GM12874 (cell line): ENCODE measurements around the gene WIPF3.

Source experiments
- TF ChIP-seq, protein P1 (sequence below): IDR thresholded peaks from 2 replicates; pipeline ENCODE4 v1.5.1; 2011; ENCODE audit warnings: low read depth, mild to moderate bottlenecking, control low read depth, low read length, moderate library complexity; ENCODE audit not compliant: insufficient read depth

Gene WIPF3, protein sequence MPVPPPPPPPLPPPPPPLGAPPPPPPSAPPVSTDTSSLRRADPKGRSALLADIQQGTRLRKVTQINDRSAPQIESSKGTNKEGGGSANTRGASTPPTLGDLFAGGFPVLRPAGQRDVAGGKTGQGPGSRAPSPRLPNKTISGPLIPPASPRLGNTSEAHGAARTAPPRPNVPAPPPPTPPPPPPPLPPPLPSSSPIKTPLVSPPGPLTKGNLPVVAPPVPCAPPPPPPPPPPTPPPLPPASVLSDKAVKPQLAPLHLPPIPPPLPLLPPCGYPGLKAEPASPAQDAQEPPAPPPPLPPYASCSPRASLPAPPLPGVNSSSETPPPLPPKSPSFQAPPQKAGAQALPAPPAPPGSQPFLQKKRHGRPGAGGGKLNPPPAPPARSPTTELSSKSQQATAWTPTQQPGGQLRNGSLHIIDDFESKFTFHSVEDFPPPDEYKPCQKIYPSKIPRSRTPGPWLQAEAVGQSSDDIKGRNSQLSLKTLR

DNA sequence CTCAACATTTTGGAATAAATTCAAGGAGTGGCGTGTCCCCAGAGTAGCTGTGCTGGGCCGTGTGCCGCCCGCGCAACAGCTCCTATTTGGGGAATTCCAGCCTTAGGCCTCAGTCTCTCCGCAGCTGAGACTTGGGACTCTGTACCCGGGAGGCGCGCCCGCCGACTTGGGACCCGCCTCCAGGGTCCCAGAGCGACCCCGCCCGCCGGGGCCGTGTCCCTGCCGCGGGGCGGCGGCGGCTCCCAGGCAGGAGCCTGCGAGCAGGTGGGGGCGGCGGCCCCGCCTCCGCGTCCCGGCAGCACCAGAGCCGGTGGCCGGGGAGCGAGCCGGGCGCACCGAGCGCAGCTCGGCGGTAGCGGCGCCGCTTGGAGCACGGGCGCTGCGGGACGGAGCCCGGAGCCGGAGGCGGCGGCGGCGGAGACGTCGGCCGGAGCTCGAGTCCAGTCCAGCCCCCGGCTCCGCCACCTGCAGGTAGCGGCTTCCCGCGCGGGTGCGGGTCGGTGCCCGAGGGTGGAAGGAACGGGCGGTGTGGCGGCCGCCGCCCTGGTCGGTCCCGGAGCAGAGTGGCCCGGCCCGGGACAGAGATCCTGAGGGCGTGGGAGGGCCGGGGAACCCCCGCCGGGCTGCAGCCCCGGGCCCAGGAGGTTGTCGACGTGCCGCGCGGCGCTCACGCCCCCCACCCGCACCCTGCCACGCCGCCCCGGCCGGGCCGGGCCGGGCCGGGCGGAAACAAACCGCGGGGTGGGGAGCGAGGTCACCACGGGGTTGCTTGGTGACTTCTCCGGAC lies at the start of gene WIPF3:
Gene WIPF3, plus strand, starts transcription at position 301 of the 787 bp plus-strand sequence. CDS start 28,217 bp downstream, outside the sequence.
- TF ChIP-seq, protein P1, sequence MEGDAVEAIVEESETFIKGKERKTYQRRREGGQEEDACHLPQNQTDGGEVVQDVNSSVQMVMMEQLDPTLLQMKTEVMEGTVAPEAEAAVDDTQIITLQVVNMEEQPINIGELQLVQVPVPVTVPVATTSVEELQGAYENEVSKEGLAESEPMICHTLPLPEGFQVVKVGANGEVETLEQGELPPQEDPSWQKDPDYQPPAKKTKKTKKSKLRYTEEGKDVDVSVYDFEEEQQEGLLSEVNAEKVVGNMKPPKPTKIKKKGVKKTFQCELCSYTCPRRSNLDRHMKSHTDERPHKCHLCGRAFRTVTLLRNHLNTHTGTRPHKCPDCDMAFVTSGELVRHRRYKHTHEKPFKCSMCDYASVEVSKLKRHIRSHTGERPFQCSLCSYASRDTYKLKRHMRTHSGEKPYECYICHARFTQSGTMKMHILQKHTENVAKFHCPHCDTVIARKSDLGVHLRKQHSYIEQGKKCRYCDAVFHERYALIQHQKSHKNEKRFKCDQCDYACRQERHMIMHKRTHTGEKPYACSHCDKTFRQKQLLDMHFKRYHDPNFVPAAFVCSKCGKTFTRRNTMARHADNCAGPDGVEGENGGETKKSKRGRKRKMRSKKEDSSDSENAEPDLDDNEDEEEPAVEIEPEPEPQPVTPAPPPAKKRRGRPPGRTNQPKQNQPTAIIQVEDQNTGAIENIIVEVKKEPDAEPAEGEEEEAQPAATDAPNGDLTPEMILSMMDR: no peak

GRCh38 chr7:29763266-29763665 lies 43.0 kb upstream of the WIPF3 start:
- TF ChIP-seq, protein P1: no peak

GRCh38 chr7:29764227-29764626 lies 42.1 kb upstream of the WIPF3 start:
- TF ChIP-seq, protein P1: no peak

DNA sequence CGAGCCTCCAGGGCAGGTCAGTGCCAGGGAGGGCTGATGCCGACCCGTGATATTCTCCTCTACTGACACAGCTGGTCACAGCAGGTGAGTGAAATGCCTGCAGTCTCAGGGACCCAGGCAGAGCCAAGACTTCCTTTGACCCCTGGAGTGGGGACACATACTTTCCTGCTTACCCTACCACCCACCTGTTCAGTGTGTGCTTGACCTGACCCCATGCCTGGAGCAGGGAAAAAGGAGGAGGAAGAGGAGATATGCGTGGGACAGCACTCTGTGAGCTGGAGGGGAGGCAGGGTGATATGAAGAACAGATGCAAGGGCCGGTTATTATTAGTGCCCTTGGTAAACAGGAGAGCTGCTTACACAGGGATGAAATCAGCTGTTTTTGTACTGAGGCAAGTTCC lies 40.8 kb upstream of the WIPF3 start:
- TF ChIP-seq, protein P1: no peak

GRCh38 chr7:29770371-29770770 lies 35.9 kb upstream of the WIPF3 start:
- TF ChIP-seq, protein P1: no peak

DNA sequence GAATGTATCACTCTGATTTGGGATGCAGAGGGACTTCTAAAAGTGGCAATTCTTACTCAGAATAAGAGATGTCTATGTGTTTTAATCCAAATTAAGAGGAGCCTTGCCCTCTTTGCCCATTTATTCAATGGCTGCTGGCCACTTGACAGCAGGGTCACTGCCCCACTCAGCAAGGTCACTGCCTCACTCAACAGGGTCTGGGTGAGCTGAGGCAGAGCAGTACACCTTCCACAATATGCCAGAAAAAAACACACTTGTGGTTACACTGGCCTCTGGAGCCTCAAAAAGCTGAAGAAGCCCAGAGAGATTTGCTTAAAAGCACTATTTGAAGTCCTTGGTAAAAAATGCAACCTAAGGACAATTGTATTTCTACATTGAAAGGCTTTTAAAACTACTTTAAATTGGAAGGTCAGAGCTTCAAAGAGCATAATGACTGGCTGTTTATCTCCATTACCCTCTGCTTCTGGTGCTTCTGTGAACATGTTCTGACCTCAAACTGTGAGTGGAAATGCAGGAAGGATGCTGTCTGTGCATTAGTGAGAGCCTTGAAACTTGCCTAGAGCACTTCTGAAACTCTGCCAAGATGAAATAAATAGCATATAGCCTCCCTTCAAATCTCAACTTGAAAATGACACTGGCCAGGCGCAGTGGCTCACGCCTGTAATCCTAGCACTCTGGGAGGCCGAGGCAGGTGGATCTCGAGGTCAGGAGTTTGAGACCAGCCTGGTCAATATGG lies 35.1 kb upstream of the WIPF3 start:
- TF ChIP-seq, protein P1: no peak

- TF ChIP-seq, protein P1: no peak
Observed at GRCh38 chr7:29779017-29779416, 27.3 kb upstream of the WIPF3 start.
